ENCODE measurements around the gene AKAP10. TPM values are rescaled to one million over a fixed set of nuclear protein-coding genes. Genes with fewer than 3 reads are reported as not detected.

The AKAP10 gene
- total and polyA plus RNA-seq, 2 of the 4 experiments (the other 2 are of a cell fraction), result 12.7 to 18.6 TPM

GRCh38 chr17:19935169-19935568 lies 42.5 kb downstream of the AKAP10 start:
- Histone ChIP-seq H3K56ac (ENCODE audit: extremely low read depth, insufficient read depth, low read length) (no peak overlapping the region), H2BK5ac (ENCODE audit: low read depth, low read length, poor library complexity, severe bottlenecking) (peak overlapping the region; percentile 36), H3K14ac (replicated peaks; ENCODE audit: low read depth, low read length) (no peak overlapping the region), H3K4ac (ENCODE audit: low read depth, low read length) (no peak overlapping the region), H3K23ac (ENCODE audit: low read depth, low read length) (no peak overlapping the region), H2AK5ac (ENCODE audit: low read depth, low read length) (no peak overlapping the region), H3K79me1 (ENCODE audit: low read depth in 1 of 2, low read length in 2 of 2) (peaks cover 25 to 37% of the 10 kb centered on the region in 2 experiments), H3K4me1 (ENCODE audit: control insufficient read depth, insufficient read depth, low read length) (peaks cover 6% of the 10 kb centered on the region), H4K91ac (ENCODE audit: insufficient read depth, low read depth, low read length) (no peak overlapping the region), H2BK20ac (ENCODE audit: low read depth, low read length) (no peak overlapping the region), H4K5ac (ENCODE audit: low read depth, low read length) (no peak overlapping the region), H3K9me1 (ENCODE audit: insufficient read depth, low read length) (no peaks in the 10 kb centered on the region; the same call in 1 of the 2 replicates), H4K8ac (ENCODE audit: low read depth in 2 of 2, low read length in 2 of 2) (no peak overlapping the region), H3K18ac (ENCODE audit: low read depth, low read length) (no peak overlapping the region), H2BK120ac (ENCODE audit: low read depth, low read length) (no peak overlapping the region), H3K27ac (ENCODE audit: insufficient read depth, low read length) (no peak overlapping the region), H3K4me2 (ENCODE audit: low read depth, low read length) (no peak overlapping the region), H2AK9ac (replicated peaks; ENCODE audit: low read depth, low read length, poor library complexity) (no peak overlapping the region), H3K27me3 (ENCODE audit: control insufficient read depth, insufficient read depth, low read length) (no peaks in the 10 kb centered on the region), H3K36me3 (ENCODE audit: control insufficient read depth, insufficient read depth, low read length) (peaks cover 42% of the 10 kb centered on the region), H3K9ac (ENCODE audit: low read depth, low read length) (no peak overlapping the region), H3K4me3 (ENCODE audit: insufficient read depth, low read depth, low read length) (no peak overlapping the region), H2AFZ (replicated peaks; ENCODE audit: low read length, poor library complexity) (no peak overlapping the region), H3K9me3 (ENCODE audit: control insufficient read depth, insufficient read depth, low read length) (no peaks in the 10 kb centered on the region), H4K20me1 (ENCODE audit: insufficient read depth, low read length) (no peaks in the 10 kb centered on the region; the same call in 1 of the 2 replicates), H2BK15ac (ENCODE audit: low read depth, low read length) (no peak overlapping the region)
- dilution Hi-C loops (cut with HindIII; ENCODE audit: low sequenced_read_pairs, unreplicated experiment), result no loop called here
- intact Hi-C loops (cut with micrococcal nuclease), result no loop called here
- ChIA-PET CTCF (no interaction called here), POLR2A (ENCODE audit: unreplicated experiment) (no interaction called here)
- in situ Hi-C loops (cut with MboI; ENCODE audit: low sequenced_read_pairs), result no loop called here
- WGBS, 2 experiments (ENCODE audit: extremely low coverage in 2 of 2, insufficient read length in 1 of 2), result no CpG with 5 or more reads among the region's 2 CpGs
- ATAC-seq (ENCODE audit: low read depth), result peak; percentile 59
- no peak for TF ChIP-seq MAFK (IDR thresholded peaks at IDR 0.05; ENCODE audit: low read depth, low read length)
- TF ChIP-seq RCOR1 (IDR thresholded peaks at IDR 0.05; ENCODE audit: insufficient replicate concordance, low read length), result no peak
- TF ChIP-seq MAZ (IDR thresholded peaks at IDR 0.05; ENCODE audit: borderline replicate concordance, low read depth, low read length), result no peak
- TF ChIP-seq POLR2A (IDR thresholded peaks at IDR 0.05; ENCODE audit: low read depth, low read length), result no peak
- TF ChIP-seq ELK1 (IDR thresholded peaks at IDR 0.05; ENCODE audit: borderline replicate concordance, low read depth, low read length), result no peak
- TF ChIP-seq USF2 (IDR thresholded peaks at IDR 0.05; ENCODE audit: low read depth, low read length), result no peak
- no peak for TF ChIP-seq MXI1 (IDR thresholded peaks at IDR 0.05; ENCODE audit: borderline replicate concordance, low read depth, low read length)
- no peak for TF ChIP-seq BHLHE40 (IDR thresholded peaks at IDR 0.05; ENCODE audit: low read depth, low read length)
- TF ChIP-seq RFX5 (IDR thresholded peaks at IDR 0.05; ENCODE audit: low read depth, low read length), result no peak
- TF ChIP-seq SMC3 (IDR thresholded peaks at IDR 0.05; ENCODE audit: low read depth, low read length), result no peak
- no peak for TF ChIP-seq CTCF (conservative IDR thresholded peaks at IDR 0.05; ENCODE audit: low read depth, low read length)
- no peak for TF ChIP-seq CEBPB (IDR thresholded peaks at IDR 0.05; ENCODE audit: low read depth, low read length)
- no peak for TF ChIP-seq CHD1 (IDR thresholded peaks at IDR 0.05; ENCODE audit: low read depth, low read length)
- no peak for TF ChIP-seq RAD21 (IDR thresholded peaks at IDR 0.05; ENCODE audit: low read length)
- no peak for TF ChIP-seq NFE2L2 (IDR thresholded peaks at IDR 0.05; ENCODE audit: low read depth, low read length)
- no peak for TF ChIP-seq FOS (IDR thresholded peaks at IDR 0.05; ENCODE audit: low read depth, low read length)
- DNase-seq, result peak; percentile 76
- BruUV-seq (replicated peaks), result no TSS peak
